T1000 (cell line): Measurements from ENCODE around the gene TLN1.

Experiments
- DNase-seq: peaks from one replicate; lab custom pipeline; 2025; ENCODE audit warnings: mixed read lengths; lab: John Stamatoyannopoulos, UW

The TLN1 gene

DNA sequence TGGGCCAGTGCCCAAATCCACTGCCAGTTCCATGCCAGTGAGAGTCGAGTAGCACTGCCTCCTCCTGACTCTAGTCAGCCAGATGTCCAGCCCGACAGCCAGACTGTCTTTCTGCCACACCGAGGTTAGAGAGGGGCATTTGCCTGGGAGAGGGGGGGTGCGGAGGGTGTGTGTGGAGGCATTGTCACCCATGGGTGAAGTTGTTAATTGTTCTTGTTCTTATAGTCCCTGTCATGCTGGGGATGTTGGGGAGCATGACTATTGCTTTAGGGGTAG, 18.2 kb upstream of the TLN1 start:
- DNase-seq: no peak

DNA sequence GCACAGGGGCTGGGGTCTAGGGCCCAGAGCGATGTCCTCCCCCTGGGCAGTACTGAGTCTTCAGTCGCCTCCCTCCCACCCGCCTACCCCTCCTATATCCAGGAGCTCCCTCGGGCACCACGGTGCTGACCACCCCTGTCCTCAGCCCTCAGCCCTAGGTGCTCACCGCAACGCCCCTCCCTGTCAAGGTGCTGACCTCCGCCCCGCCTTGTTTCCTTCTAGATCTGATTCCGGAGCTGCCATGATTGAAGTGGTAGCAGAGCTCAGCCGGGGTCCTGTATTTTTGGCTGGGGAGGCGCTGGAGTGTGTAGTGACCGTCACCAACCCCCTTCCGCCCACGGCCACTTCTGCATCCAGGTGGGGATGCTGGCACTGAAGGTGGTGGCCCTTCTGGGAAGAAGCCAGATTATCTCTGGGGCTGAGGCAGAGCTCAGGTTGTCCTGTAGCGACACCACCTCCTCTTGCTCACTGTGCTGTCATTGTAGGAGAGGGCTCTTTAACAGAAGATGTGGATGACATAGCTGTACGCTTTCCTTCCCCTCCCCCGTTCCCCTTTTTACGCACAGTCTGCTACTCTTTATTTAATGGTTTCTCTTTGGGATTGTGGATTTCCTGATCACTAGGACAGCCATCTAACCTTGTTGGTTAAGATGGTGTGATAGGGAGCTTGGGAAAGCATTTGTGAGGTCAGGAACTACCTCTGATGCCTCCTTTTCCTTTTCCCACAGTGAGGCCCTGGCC, 17.7 kb upstream of the TLN1 start:
- DNase-seq: no peak

DNA sequence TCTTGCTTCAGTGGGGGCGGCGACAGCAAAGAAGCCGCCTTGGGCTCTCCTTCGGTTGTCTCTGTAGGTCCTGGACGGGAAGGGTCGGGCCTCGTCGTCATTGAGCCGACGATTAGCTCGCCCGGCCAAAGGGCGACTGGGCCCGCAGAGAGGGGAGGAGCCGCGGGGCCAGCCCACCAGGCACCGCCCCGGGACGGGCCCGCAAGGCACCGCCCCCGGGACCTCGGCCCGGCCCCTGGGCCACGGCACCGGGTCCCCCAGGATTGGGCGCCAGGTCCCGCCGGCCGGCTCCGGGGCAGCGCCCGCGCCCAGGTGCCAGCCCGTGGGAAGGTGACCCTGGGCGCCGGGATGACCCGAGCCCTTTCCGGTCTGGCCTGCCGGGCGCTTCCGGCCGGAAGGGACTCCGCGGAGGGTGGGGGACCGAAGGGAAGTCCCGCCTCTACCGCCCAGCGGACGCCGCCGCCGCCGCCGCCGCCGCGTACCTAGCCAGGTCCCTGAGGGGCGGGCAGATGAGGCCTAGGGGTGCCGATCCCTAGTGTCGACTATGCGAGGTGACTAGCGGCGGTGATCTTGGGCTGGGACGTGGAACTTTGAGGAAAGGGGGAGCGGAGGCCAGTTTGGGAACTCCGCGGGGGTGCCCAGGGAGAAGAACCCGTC, 17.0 kb upstream of the TLN1 start, which contains the start of the genes GBA2 and RGP1:
Gene GBA2, minus strand, starts transcription at position 371 of the 657 bp plus-strand sequence. CDS start 524 bp downstream, outside the sequence.
Gene RGP1, plus strand, starts transcription at position 430 of the 657 bp plus-strand sequence. CDS start 469 bp downstream, outside the sequence.
- DNase-seq: peak; percentile 16

DNA sequence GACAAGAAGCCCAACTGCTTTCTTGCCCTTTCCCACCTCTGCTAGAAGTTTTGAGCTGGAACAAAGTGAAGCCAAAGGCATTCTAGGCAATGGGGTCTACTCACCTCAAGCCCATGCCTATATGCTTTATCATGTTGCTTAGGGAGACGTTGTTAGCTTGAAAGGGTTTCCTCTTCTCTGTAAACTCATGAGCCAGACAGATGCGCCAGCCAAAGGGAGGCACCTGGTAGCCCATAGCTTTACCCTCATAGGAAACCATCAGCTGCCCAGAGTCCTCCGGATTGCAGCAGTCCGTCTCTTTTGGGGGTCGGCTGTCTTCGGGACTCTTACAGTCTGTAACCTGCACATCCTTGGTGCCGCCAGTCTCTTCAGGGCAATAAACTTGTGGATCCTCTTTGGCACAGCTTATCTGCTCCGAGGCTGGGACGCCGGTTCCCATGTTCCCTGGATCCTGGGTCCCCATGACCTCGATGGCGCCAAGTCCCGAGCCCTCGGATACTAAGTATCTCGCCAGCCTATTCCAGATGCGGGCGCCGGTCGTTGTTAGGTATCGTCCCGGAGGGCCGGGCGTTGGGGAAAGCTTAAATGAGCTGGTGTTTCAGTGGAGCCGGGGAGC, 16.4 kb upstream of the TLN1 start:
- DNase-seq: no peak

DNA sequence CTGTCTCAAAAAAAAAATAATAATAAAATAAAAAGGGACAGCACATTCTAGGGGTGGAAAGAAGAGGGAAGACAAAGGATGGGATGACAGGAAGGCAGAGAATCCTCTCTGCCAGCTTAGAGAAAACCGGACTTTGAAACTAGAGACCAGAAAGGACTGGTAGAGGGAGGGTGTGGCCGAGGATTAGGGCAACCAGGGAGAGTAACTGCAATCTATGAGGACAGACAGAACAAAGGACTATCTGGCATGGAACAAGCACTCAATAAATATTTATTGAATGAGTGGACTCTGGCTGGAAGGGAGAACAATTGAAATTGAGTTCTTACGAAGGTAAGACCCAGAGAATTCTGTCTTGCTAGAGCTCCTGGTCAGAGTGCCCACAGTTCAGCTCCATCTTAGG, 14.6 kb upstream of the TLN1 start:
- no peak for DNase-seq

DNA sequence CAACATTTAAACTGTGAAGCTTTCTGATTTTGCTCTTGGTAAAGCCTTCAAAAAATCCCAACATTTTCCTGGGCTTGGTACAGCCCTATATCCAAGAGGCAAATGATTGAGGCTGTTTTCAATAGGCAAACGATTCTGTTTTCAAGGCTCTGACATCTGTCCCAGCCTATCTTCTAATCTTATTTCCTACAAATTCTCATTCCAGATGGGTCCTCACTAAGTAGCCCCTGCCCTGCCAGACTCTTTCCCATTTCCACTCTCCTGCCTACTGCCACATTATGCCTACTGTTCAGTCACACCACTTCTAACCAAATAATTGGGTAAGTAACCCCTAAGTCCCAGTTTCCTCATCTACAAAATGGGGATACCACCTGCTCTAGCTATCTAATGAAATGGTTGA, 13.6 kb upstream of the TLN1 start:
- no peak for DNase-seq

DNA sequence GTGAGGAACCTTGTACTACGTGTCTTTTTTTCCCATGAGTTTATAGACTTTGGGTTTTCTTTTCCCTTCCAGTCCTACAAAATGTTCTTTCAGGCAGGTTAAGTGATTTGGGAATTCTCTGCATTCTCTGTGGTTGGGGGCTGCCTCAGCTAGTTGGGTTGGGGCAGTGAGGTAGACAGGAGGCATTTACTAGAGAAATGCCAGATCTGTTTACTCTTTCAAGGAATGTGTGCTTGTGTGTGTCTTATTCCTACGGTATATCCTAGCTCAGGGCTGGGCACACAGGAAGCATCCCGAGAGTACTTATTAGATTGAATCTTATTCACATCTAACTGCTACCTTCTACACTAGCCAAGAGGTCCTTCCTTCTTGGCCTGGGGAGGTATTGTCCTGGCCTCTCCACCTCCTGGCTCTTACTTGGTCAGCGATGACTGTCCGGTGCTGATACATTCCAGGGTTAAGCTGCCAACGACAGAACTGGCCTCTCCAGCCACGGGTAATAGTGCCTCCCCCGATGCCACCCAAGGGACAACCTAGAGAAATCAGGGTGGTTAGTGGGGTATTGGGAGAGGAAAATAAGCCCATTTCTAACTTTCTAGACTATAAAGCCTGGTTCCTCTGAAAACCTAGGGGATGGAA, 12.0 kb upstream of the TLN1 start:
- no peak for DNase-seq

DNA sequence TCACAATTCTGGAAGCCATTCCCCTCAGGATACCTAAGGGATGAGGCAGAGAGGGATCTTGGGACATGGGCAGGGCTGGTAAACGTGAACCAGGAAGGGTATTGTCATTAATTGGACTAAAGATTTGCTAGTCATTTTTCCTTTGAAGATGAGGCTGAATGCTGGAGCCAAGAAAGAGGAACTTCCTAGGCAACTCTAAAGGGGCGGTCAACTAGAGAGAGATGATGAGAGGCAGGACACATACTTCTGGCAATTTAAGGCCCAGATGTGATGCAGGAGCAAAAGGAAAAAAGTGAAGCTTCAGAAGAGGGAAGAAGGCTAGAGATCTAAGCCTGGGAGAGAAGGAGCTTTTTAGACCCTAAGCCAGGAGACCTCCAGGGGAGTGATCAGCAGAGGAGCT, 11.5 kb upstream of the TLN1 start:
- no peak for DNase-seq

DNA sequence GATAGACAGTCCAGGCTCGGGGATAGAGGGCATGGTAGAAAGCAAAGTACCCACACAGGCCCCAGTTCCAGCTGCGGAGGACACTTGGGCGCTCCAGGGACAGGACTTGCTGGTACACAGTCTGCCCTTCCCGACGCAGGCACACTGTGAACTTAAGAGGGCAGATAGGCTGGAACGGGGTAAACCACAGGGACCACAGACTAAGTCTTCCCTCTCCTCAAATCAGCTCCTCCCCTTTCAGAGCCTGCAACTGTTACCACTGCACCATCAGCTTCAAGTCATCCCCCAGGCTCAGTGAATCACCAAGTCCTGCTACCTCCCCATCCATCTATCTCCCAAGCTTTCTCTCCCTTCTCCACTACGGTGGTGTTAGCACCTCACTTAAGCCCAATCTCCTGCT, 9.7 kb upstream of the TLN1 start:
- no peak for DNase-seq

DNA sequence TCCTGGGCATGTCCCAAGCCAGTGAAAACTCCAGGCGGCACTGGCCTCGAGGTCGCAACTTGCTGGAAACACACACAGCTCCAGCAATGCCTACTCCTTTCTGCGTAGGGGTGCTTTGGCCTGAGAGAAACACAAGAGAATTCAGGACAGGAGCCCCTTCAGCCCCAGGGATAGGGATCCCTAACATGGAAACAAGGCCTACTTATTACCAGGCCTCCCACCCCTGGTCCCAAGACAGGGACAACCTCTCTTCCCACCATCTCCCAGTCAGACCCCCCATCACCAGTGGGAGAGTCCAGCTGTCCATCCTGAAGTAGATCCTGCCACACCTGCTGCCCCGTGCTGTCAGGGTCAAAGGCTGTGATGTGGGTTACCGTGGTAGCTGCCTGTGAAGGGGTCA, 8.2 kb upstream of the TLN1 start:
- DNase-seq: no peak

DNA sequence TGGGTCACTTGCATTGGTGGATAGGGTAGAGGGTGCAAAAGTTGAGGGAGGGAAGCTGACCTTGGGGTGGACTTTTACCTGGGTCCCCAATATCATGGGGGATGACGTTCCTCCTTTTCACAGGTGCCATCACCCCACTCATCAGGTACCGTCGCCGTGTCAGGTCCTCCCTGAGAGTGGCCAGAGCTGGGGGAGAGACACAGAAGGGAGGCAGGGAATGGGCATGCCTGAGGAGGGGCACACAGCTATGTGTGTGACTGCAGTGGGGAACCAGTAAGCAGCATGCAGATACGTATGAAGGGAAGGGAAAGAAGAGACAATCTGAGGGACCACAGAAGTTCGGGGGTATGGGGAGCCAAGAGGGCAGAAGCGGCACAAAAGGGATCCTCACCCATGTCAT, 6.9 kb upstream of the TLN1 start:
- no peak for DNase-seq

DNA sequence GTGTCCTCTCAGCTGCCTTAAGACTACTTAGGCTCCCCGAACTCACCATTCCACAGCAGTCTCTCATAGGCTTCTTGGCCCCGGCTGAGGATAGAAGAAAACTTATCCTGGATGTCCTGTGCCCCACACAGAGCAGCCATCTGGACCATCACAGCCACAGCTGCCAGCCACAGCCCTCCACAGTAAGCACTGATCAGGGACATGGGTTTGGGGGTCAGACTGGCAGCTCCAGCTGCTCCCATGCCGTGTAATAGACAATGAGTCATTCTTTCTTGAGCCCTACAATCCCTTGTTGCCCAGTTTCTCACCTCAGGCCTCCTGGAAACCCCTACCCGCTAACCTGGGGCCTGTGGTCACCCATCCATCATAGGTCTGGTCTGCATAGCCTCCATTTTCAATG, 6.2 kb upstream of the TLN1 start:
- DNase-seq: no peak

DNA sequence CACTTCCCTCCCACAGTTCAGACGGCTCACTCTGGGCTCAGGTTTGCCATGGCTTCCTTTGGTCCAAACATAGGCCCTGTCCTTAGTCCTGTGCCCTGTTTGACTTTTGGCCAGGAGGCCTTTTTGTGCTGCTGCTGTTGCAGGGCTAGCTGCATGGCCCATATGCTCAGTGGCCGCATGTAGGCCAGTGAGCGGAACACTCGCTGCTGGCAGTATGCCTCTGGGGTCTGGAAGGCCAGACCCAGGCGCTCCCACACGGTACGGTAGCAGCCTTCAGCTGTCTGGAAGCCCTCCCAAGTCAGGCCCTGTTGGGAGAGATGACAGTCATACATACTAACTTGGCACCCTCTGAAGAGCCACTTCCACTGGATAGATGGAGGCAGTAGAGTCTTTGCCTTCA, 5.1 kb upstream of the TLN1 start:
- no peak for DNase-seq

DNA sequence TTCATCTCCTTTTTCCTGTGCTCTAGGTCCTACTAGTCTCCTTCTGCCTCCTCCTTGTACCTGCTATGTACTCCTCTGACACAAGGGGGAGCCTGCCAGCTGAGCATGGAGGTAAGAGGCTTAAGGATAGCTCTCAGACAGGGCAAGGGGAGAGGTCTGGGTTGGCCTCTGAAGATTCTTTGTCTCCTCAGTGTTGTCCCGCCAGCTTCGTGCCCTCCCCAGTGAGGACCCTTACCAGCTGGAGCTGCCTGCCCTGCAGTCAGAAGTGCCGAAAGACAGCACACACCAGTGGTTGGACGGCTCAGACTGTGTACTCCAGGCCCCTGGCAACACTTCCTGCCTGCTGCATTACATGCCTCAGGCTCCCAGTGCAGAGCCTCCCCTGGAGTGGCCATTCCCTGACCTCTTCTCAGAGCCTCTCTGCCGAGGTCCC, 4.2 kb upstream of the TLN1 start:
- no peak for DNase-seq

DNA sequence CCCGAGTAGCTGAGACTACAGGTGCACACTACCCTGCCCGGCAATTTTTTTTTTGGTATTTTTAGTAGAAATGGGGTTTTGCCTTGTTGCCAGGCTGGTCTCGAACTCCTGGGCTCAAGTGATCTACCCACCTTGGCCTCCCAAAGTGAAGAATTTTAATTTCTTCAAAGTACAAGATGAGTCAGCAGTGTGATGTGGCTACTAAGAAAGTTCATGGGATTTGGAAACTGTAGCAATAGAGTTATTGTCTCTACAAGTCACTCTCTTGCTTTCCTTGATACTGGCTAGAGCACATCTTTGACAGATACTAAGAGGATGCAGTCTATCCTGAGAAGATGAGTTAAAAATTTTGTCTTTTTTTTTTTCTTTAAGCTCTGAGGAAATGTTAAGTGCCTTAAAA, 2.1 kb upstream of the TLN1 start:
- no peak for DNase-seq

DNA sequence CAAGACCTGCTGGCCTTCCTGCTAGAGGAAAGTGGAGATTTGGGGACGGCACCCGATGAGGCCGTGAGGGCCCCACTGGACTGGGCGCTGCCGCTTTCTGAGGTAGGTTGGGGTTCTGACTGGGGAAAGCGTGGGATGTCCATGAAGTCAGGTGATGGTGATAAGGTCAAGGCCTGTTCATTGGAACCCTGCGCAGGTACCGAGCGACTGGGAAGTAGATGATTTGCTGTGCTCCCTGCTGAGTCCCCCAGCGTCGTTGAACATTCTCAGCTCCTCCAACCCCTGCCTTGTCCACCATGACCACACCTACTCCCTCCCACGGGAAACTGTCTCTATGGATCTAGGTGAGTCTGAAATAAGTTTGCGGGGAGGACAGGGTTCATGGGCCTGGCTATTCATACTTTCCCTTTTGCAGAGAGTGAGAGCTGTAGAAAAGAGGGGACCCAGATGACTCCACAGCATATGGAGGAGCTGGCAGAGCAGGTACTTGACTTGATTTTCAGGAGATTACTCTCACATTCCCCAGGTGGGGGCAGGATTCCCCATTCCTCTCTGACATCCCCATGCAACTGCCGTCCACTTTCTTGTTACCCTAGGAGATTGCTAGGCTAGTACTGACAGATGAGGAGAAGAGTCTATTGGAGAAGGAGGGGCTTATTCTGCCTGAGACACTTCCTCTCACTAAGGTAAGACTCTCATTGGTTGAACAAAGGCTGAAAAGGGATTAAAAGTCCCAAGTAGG, 976 bp upstream of the TLN1 start:
- DNase-seq: no peak

DNA sequence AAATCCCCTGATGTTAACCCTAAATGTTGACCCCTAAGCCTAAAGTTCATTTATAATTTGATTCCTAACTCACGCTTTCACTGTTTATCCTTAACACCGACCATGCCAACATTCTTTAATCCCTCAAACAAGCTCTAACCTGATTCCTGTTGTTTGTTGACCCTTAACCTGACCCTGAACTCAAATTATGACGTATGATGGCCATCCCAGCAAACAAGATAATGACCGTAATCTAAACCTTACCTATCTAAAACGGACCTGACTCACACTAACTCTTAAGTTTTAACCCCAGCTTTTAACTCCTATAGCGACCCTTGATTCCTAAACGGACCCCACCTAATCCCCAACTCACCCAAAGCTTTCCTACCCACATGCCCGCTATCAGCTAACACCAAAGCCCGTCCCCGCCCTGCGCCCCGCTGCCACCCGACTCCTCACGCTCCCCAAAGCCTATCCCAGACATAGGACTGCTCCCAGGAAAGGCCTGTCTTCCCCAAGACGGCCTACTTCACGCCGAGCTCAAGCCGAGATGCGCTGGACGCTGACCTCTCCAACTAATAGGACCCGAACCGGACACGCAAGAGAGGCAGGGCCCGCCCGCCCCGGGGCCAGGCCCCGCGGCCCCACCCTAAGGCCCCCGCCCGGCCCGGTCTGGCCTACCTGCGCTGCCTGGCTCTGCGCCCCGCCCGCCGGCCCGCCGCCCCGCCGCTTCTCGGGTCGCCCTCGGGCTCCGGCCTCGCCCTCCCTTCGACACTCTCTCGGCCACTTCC, 395 bp downstream of the TLN1 start:
- no peak for DNase-seq

DNA sequence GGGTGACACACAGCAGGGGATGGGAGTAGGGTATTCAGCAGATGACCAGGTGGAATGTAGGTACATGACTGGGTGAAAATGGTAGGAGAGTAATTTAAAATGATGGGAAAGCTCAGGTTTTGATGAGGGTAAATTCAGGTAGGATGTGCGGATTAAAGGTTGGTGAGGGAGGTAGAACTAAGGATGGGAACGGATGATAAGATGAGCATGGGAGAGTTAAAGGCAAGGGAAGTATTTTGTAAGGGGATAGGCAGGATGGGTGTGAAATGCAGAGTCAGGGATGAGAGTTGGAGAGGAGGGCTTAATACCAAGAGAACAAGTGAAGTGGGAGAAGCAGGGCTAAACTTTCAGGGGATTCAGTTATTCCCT, 1.5 kb downstream of the TLN1 start:
- no peak for DNase-seq

DNA sequence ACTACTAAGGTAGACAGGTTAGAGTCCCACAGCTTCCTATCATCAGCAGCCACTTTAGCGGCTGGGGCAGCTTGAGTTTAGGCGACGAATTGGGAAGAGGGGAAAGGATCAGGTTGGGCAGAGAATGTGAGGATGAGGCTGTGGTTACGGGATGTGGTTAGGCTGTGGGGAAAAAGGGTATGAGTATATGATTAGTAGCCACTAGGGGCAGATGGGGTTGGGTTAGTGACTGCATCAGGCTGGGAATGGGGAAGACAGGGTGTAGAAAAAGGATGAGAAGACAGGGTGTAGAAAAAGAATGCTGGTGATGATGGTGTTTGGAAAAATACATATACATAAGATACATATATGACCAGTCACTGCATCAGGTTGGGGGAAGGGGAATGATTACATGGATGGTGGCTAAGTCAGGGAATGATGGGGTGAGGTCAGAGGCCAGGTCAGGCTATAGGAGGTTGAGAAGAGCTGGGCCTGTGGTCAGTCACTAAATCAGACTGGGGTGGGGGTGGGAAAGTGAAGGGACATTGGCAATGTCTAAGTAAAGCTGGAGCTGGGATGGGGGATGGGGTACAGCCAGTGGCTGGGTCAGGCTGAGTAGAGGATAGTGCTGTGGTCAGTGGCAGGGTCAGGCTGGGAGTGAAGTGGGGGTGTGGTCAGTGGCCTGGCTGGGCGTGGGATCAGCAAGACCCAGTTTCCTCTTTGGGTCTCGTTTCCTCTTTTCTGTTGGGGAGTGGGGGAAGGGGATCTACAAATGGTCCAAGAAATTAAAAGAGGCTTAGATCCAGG, 2.1 kb downstream of the TLN1 start:
- DNase-seq: no peak

DNA sequence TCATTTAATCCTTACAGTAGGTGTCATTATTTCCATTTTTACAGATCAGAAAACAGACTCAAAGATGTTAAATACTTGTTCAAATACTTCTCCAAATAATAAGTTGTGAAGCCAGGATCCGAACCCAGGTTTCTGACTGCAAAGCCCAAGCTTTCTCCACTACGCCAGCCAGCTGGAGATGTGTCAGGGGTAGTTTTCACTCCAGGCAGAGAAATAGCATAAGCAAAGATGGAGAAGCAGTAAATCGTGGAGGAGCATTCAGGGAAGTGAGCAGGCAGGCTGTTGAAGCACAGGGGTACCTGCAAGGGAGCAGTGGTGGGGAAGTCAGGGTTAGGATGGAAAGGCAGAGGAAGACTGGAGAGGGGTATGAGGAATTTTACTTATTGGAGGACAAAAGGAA, 2.9 kb downstream of the TLN1 start:
- no peak for DNase-seq
